Adipose tissue (tissue), 3 donors: ENCODE measurements around the gene MRPL2. TPM values are rescaled to one million over a fixed set of nuclear protein-coding genes. Genes with fewer than 3 reads are reported as not detected.
"Not testable (repeated sequence)": the region's sequence is repeated elsewhere in the genome, so short reads cannot be mapped to it uniquely, and the experiment has no call there.

Source experiments
- H3K27ac ChIP-seq: one replicate; pipeline ENCODE4 v1.5.1; 2013; ENCODE audit warnings: low read depth, low read length
- WGBS, 3 donors: extraction: QIAGEN DNeasy Blood & Tissue Kit; methylation state at CpG; one replicate each; pipeline ENCODE4 v1.1.7; 2013; 5-methylcytosine and 5-hydroxymethylcytosine counted together
- polyA plus RNA-seq, 3 donors: library from polyadenylated mRNA; stranded (reverse); fragments of 200-250 nt; gene quantifications; one replicate each; pipeline ENCODE4 v1.2.3, GENCODE V29; 2013
- donor health status: healthy with polysubstance abuse.
- donor health status: Bipolar disorder and iron deficiency.
- donor health status: healthy.

MRPL2 gene
- polyA plus RNA-seq, 3 donors = 43.6 to 77.5 (median 55.8) TPM

DNA sequence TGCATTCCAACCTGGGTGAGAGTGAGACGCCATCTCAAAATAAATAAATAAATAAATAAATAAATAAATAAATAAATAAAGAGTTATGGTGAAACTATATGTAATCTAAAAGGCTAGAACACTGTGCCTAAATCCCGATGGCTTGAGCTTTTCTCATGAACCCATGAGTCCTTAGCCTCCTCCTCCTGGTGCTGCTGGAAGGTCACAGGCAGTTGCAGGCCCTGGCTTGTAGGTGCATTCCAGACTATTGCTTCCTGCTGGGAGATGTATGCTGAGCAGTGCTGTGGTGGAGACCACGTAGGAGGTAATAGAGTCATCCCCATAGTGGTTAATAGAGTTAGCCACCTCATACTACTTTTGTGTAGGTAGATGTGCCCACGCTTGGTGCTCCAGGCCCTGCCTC lies 29.4 kb upstream of the MRPL2 start:
- WGBS, 3 donors = 92 to 94% (median 92%) methylated on average over 4 of the region's 4 CpGs

DNA sequence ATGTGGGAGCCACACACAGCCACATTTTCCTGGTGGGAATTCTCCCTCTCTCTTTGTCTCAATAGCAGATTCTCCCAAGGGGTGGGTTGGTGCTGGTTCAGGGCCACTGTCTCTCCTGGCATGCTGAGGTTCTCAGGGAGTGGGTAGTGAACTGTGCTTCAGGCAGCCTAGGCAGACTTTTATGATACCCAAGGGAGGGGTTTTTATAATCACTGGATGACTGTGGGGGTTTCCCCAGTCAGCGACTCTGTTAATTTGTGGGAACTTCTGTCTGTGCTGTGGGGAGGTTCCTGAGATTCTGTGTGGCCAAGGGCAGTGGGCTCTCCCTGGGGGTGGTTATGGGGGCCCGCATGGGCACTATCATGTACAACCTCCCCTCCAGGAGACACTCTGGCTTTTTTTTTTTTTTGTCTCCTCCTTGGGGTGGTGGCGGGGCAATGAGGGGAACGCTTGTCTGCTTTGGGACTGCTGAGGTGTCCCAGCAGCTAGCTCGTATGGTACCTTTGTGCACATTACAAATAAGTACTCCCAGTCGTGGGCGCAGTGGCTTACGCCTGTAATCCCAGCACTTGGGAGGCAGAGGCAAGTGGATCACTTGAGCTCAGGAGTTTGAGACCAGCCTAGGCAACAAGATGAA lies 26.9 kb upstream of the MRPL2 start:
- no peak overlapping the region for H3K27ac ChIP-seq
- WGBS, 3 donors = 78 to 82% (median 79%) methylated on average over 8 of the region's 8 CpGs

More for the DNA sequence above, 29.4 kb upstream of the MRPL2 start:
- no peak overlapping the region for H3K27ac ChIP-seq

DNA sequence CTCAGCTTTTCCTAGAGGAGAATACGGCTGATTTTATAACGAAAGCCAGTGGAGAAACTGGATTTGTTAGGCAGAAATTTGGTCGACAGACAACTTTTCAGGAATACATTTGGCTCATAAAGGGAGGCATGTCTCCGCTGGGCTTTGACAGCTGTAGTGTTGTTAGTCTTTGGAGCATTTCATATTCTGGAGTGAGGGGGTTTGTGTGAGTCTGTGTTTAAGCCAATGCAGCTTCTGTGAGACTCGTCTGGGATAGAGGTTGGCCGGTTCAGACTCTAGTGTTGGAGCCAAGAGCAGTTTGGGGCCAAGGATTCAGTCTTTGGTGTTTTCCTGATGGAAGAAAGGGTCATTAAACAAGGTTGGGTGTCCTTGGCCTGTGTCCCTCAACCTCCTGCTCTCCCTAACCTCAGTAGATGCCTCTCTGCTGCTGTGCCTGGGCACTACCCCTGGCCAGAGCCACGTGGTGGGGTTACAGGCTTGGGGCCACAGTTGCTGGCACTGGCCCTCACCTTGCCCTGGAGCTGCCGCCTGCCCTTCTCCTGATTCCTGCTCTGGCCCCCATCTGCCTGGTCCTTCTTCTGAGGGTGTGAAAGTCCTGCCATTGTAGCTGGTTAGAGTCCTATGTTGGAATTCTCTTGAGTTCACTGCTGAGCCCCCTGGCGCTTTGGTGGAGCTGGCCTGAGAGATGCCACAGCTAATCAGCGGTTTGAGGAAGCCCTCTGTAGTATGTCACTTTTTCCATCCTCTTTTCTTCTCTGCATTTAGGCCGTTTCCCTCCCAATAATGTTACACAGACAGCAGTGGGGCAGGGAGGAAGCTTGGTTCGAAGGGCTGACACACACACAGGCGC lies 23.8 kb upstream of the MRPL2 start:
- H3K27ac ChIP-seq = no peak overlapping the region
- WGBS, 3 donors = 59 to 78% (median 65%) methylated on average over 13 of the region's 13 CpGs

DNA sequence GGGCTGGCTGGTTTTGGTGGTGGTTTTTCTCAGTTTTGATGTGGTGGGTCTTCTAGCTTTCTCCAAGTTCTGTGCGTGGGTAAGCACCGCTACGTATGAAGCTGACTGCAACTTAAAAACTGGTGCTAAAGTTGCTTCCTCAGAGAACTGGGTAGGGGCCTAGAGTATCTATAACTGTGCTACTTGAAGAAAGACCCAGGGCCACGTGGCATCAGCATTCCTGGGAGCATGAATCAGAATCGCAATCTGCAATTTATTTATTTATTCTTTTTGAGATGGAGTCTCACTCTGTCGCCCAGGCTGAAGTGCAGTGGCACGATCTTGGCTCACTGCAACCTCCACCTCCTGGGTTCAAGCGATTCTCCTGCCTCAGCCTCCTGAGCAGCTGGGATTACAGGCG lies 22.7 kb upstream of the MRPL2 start:
- not testable (repeated sequence) for H3K27ac ChIP-seq
- WGBS, 3 donors = 90 to 93% (median 90%) methylated on average over 9 of the region's 9 CpGs

DNA sequence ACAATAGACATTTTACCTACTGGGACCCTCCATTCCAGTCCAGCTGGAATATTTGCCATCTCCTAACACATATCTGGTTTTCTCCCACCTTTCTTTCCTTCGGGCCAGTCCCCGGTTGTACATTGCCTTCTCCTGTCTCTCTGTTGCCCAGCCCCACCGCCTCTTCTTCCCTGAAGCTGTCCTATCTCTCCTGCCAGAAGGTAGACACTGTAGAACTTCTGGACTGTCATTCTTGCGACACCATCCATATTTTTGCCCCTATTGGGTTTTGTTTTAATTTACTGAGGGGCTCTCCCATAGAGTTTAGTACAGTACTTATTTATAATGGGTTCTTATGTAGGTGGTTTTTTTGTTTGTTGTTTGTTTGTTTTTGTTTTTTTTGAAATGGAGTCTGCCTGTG lies 21.8 kb upstream of the MRPL2 start:
- 92 to 94% (median 94%) methylated on average over 4 of the region's 4 CpGs for WGBS, 3 donors
- H3K27ac ChIP-seq = no peak overlapping the region

DNA sequence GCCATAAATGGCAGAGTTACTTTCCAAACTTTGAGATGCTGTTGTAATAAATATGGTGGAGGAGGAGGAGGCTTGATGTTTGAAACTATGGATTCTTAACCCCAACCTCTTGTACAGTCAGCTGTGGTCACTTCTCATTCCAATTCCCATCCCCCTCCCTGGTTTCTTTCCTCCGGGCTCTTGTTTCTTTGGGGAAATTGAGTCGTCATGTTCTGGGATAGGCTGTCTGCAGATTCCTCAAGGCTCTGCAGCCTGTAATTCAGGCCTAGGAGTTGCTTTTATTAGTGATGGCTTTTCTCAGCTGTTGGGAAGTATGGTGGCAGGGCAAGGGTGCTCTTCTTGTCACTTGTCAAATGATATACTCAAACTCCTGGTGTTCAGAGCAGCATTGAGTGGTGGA lies 19.5 kb upstream of the MRPL2 start:
- H3K27ac ChIP-seq = no peak overlapping the region

DNA sequence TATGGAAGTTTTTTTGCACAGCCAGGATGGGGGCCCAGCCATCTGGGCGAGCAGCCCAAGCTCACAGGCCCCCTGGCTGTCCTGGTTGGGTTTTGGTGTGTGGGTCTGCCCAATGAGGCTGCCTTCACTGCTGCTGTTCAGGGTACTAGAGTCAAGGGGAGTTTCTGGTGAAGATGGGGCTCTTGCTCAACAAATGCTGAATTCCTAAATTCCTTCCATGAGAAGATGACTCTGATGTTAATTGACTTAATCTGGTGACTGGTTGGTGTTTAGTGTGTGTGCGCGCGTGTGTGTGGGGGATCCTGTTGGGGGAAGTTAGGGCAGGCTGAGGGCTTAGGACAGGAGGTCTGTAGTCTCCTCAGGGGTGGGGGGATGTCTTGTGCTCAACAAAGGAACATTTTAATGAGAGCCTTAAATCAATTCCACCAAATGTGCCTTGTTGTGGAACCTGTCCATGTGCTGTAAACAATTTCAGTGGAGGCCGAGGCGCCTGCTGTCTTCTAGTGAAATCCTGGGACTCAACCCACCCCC lies 18.8 kb upstream of the MRPL2 start:
- H3K27ac ChIP-seq = no peak overlapping the region
- 92 to 93% (median 93%) methylated on average over 6 of the region's 6 CpGs for WGBS, 3 donors

More for the DNA sequence above, 19.5 kb upstream of the MRPL2 start:
- WGBS, 3 donors = 84 to 95% (median 94%) methylated on average over 2 of the region's 2 CpGs

DNA sequence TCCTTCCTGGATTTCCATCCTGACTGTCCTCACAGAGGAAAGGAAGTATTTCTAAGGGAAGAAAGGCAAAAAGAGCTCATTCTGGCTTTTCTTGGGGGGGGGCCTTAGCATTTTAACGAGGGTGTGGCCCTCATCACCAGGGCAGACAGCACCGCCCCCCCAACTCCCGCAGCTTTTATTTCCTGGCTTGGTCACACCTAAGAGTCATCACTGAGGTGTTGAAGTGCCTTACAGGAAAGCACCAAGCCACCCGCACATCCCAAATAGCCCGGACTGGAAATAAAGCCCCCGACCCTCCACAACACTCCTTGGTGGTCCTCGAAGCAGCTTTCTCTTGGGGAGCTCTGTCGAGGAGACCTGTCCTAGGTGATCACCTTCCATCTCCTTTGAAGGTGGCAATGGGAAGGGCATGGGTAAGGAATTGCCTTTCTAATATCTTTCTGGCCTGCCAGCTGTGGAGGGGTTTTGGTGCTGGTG lies 18.1 kb upstream of the MRPL2 start:
- WGBS, 3 donors = 42 to 46% (median 46%) methylated on average over 8 of the region's 8 CpGs
- no peak overlapping the region for H3K27ac ChIP-seq

DNA sequence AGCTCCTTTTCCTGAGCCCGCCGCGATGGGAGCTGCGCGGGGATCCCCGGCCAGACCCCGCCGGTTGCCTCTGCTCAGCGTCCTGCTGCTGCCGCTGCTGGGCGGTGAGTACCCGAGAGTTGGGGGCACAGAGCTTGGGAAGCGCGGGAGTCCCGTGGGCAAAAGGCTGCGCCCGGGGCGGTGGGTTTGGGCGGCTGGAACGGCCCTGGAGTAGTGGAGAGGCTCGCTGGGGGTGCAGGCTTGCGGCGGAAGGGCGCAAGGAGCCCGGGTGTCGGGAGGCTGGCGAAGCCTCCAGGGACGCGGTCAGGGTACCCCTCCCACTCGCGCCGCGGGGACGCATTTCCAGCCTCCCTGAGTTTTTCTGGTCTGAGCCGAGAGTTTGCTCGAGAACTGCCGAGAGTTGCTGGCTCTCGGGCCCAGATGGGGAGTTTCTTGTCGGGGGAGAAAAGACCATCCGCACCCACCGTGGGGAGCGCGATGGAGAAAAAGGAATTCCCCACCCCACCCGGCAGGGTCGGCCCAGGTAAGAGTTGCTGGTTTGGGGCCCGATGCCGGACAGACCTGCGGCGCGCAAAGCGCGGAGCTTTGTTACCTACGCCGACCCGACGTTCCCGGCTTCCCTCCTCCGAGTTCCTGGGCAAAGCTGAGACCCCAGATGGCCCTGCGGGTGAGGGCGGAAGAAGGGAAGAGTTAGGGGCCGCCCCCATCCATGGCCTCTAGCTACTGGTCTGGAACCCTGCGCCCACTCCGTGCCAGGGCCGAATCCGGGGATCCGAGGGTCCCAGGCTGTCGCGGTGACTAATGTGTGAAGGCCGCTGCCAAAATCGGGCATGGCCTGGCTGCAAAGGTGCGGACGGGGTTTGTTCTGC lies 17.5 kb upstream of the MRPL2 start:
- whole genome bisulfite sequencing, 3 donors = 1% methylated on average over 68 to 72 of the region's 72 CpGs
- H3K27ac ChIP-seq = no peak overlapping the region

DNA sequence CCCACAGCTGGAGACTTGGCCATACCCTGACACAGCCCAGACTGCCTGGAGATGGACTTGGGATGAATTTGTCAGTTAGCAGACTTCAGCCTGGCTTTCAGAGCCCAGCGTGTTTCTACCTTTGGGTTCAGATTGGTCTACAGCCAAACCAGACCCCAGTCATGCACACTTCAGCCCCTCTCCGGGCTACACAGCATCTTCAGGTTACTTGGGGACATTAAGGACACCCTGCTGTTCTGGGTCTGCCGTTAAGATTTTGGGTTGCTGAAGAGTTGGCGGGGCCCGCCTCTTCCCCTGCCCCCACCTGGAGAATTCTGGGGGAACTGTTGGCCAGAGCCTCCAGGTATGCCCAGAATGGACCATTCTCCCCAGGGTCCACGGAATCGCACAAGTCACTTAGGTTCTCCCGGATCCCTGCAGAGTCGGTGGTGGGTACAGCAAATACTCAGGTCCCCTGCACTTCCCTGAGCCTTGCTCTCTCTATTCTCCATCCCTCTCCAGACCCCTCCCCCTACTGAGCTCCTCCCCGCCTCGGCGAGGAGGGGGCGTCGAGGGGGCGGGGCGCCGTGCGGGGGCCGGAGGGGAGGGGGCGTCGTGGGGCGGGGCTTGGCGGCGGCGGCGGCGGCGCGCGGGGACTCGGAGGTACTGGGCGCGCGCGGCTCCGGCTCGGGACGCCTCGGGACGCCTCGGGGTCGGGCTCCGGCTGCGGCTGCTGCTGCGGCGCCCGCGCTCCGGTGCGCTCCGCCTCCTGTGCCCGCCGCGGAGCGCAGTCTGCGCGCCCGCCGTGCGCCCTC lies 16.6 kb upstream of the MRPL2 start, which contains the start of gene PTK7:
Gene PTK7 (plus strand): TSS at position 645 of the 794 bp plus-strand sequence. CDS start 175 bp downstream, outside the sequence.
- H3K27ac ChIP-seq = no peak within 1 kb of the TSS
- 3 to 7% (median 6%) methylated on average over 32 to 60 of the region's 60 CpGs for WGBS, 3 donors

DNA sequence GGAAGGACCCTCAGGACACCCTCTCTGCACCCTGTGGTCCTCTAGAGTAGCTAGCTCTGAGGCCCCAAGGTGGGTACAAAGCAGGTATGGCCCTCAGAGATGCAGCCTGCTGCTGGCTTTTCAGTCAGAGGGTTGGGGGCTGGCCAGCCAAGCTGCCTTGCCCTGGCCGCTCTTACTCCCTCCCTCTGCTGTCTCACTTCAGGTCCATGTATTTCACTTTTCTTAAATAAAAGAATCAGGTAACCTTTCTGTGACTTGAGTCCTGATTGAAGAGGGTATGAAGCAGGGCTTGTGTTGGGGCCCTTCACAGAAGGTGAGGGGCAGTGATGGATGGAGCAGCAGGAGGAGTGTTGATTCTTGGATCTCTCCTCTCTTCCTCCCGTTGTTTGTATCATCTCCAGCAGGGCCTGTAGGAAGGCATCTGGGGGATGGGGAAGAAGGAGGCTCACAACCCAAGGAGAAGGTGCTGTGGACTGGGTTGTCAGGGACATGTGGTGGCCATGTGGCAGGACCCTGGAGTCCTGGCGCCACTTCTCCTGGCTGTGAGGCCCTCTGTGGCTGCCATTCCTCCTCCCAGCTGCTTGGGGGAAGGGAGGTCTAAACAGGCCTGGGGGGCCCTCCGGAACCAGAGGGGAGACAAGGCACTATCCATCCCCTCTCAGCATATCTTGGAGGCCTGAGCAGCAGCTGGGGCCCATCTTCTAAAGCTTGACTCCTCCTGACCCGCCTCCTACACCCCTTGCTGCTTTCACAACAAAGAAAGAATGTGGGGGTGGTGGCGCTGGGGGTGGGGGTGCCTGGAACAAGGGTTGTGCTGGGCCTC lies 15.8 kb upstream of the MRPL2 start:
- H3K27ac ChIP-seq = no peak overlapping the region
- 56 to 73% (median 57%) methylated on average over 6 of the region's 6 CpGs for WGBS, 3 donors

DNA sequence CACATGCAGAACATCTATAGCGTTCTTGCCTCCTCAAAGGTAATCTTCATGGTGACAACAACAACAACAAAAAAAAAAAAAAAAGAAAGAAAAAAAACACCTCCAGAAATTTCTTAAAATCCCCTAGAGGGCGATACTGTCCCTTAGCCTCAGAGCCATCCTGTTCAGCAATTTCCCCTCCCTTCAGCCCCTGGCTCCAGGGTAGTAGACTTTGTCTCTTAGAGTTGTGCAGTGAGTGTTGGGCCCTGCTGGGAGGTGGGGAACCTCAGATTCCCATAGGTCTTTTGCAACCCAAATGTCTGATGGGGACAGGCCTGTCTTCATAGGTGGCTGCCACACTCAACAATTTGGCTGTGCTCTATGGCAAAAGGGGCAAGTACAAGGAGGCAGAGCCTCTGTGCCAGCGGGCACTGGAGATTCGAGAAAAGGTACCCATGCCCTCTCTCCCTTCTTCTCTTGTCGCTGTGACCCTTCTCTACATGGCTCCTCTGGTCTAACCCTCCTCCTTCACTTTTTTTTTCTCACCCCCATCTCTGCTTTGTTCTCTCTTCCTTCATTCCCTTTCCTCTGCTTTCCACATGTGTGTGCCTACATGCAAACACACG lies 10.9 kb upstream of the MRPL2 start:
- WGBS, 3 donors = 56 to 70% (median 67%) methylated on average over 6 of the region's 6 CpGs
- H3K27ac ChIP-seq = no peak overlapping the region

DNA sequence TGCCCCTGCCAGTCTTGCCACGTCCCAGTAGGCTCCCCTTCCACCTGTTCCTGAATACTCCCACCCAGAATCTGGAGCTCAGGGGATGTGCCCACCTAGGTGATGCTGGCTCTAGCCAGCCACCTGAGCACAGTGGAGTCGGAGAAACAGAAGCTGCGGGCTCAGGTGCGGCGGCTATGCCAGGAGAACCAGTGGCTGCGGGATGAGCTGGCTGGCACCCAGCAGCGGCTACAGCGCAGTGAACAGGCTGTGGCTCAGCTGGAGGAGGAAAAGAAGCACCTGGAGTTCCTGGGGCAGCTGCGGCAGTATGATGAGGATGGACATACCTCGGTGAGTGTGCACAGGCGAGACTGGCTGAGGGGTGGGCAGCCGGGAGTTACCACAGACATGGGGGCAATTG lies 3.6 kb upstream of the MRPL2 start:
- no peak overlapping the region for H3K27ac ChIP-seq
- 92 to 95% (median 93%) methylated on average over 12 of the region's 12 CpGs for WGBS, 3 donors

DNA sequence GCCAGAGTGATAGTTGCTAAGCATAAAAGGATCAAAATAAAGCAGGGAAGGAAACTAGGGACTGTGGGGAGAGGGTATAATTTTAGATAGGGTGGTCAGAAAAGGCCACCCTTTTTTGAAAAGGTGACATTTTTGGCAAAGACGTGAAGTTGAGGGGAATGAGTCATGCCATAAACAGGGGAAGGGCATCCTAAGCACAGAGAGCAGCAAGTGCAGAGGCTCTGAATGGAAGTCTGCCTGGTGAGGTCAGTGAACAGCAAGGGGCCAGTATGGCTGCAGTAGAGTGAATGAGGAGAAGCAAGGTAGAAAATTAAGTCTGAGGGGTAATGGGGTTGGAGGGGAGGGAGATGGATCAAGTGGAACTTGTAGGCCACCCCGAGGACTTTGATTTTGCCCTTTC lies 2.6 kb upstream of the MRPL2 start:
- no peak overlapping the region for H3K27ac ChIP-seq
- 77 to 86% (median 84%) methylated on average over 2 of the region's 2 CpGs for WGBS, 3 donors

DNA sequence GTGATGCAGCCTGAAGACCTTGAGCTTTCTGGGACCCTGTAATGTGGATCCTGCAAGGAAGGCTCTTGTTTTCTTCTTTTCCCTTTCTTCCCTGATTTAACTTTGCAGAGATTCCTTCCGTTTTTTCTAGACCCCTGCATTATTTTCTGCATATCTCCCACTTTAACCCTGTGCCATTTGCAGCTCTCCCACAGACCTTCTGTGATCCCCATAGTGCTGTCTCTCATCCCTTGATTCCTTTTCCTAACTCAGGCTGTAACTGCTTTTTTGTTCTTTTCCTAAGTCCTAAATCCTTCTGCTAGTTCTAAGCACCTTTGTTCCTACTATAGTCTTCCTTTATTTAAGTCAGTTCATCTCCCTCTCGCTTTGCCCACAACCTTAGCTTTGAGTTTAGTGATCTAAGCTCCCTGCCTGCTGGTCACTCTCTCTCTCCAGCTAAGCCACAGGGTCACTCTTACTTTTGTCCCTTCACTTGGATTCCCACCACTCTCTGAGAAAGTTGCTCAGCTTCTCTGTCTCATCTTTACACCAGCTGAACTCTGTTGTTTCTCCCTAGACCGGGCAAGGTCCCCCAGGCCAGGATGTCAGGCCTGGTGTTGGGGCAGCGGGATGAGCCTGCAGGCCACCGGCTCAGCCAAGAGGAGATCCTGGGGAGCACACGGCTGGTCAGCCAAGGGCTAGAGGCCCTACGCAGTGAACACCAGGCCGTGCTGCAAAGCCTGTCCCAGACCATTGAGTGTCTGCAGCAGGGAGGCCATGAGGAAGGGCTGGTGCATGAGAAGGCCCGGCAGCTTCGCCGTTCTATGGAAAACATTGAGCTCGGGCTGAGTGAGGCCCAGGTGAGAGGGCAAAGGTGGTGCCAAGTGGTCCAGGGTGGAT lies 1.8 kb upstream of the MRPL2 start:
- 65 to 90% (median 81%) methylated on average over 12 of the region's 12 CpGs for WGBS, 3 donors
- no peak overlapping the region for H3K27ac ChIP-seq
